GM23338 (cell line): ENCODE measurements around the gene NPLOC4. TPM values are rescaled to one million over a fixed set of nuclear protein-coding genes. Genes with fewer than 3 reads are reported as not detected.

Source experiments
- ATAC-seq: fragments of 200-7000 bp; cut with Tn5 transposase; 3 replicates; pipeline ENCODE4 v1.9.1; 2020
- DNase-seq: peaks from one replicate; pipeline ENCODE4 v3.0.0-alpha.2; 2015; ENCODE audit warnings: low spot score
- H2AFZ ChIP-seq: fragments of 200-600 bp; sonication (generic); 2 replicates; pipeline ENCODE4 v1.8.0; 2016; ENCODE audit warnings: antibody characterized with exemption, mild to moderate bottlenecking, moderate library complexity
- H3F3A ChIP-seq: fragments of 200-600 bp; sonication (generic); replicated peaks from 2 replicates; pipeline ENCODE4 v1.8.0; 2017; ENCODE audit warnings: antibody characterized with exemption, mixed run types, low read depth
- H3K27ac ChIP-seq: fragments of 200-600 bp; sonication (generic); 2 replicates; pipeline ENCODE4 v1.6.1; 2016; ENCODE audit warnings: low read depth
- H3K27me3 ChIP-seq: fragments of 200-600 bp; sonication (generic); 2 replicates; pipeline ENCODE4 v1.8.0; 2016; ENCODE audit warnings: mild to moderate bottlenecking, mixed run types, moderate library complexity; ENCODE audit not compliant: insufficient read depth
- H3K36me3 ChIP-seq: fragments of 200-600 bp; sonication (generic); 2 replicates; pipeline ENCODE4 v1.8.0; 2016; ENCODE audit warnings: mild to moderate bottlenecking; ENCODE audit not compliant: insufficient read depth
- H3K4me1 ChIP-seq: fragments of 200-600 bp; sonication (generic); 2 replicates; pipeline ENCODE4 v1.8.0; 2016; ENCODE audit warnings: mild to moderate bottlenecking, moderate library complexity; ENCODE audit not compliant: insufficient read depth
- H3K4me2 ChIP-seq: fragments of 200-600 bp; sonication (generic); 2 replicates; pipeline ENCODE4 v1.7.1; 2017; ENCODE audit warnings: mixed run types
- H3K4me3 ChIP-seq: fragments of 200-600 bp; sonication (generic); 2 replicates; pipeline ENCODE4 v1.6.1; 2016; ENCODE audit warnings: mixed run types
- H3K79me2 ChIP-seq: fragments of 200-600 bp; sonication (generic); replicated peaks from 2 replicates; pipeline ENCODE4 v1.8.0; 2017; ENCODE audit warnings: mild to moderate bottlenecking; ENCODE audit not compliant: insufficient read depth
- H3K9me2 ChIP-seq: fragments of 200-600 bp; sonication (generic); 2 replicates; pipeline ENCODE4 v1.8.0; 2017; ENCODE audit not compliant: insufficient read depth
- H4K20me1 ChIP-seq: fragments of 200-600 bp; sonication (generic); replicated peaks from 2 replicates; pipeline ENCODE4 v1.8.0; 2017; ENCODE audit warnings: mild to moderate bottlenecking; ENCODE audit not compliant: insufficient read depth
- H3K27ac Mint-ChIP-seq: 2 replicates; pipeline ENCODE4 v1.8.0; 2020; ENCODE audit warnings: inconsistent platforms, mild to moderate bottlenecking, moderate library complexity, mixed read lengths
- H3K27me3 Mint-ChIP-seq: 3 replicates; pipeline ENCODE4 v1.8.0; 2022; ENCODE audit warnings: low read depth, mild to moderate bottlenecking, moderate library complexity, mixed read lengths, inconsistent platforms; ENCODE audit not compliant: insufficient read depth, poor library complexity
- H3K36me3 Mint-ChIP-seq: 3 replicates; pipeline ENCODE4 v1.8.0; 2021; ENCODE audit warnings: low read depth, mild to moderate bottlenecking, inconsistent platforms, moderate library complexity, mixed read lengths
- H3K4me1 Mint-ChIP-seq: 3 replicates; pipeline ENCODE4 v1.8.0; 2020; ENCODE audit warnings: mild to moderate bottlenecking, inconsistent platforms, mixed read lengths
- H3K4me3 Mint-ChIP-seq: 3 replicates; pipeline ENCODE4 v1.8.0; 2021; ENCODE audit warnings: moderate library complexity, mild to moderate bottlenecking, inconsistent platforms, mixed read lengths
- H3K9me3 Mint-ChIP-seq: 3 replicates; pipeline ENCODE4 v1.8.0; 2020; ENCODE audit warnings: moderate library complexity, mild to moderate bottlenecking, inconsistent platforms, mixed read lengths
- CREB1 ChIP-seq: fragments of 250-450 bp; sonication (Bioruptor Pico); IDR thresholded peaks from 2 replicates; pipeline ENCODE4 v1.5.0; 2020; ENCODE audit warnings: low read depth, mild to moderate bottlenecking, moderate library complexity
- CTCF ChIP-seq, 2 experiments: fragments of 200-600 bp in 1 of 2; sonication (generic) in 1 of 2; conservative IDR thresholded peaks; 2 replicates each; pipeline versions ENCODE4 v1.5.1 to v1.6.1; 2016 to 2017; ENCODE audit warnings: antibody characterized with exemption in 2 of 2, low read depth in 2 of 2, mild to moderate bottlenecking in 2 of 2, moderate library complexity in 1 of 2
- ETS1 ChIP-seq: IDR thresholded peaks from 2 replicates; pipeline ENCODE4 v1.6.1; 2016; ENCODE audit warnings: antibody characterized with exemption
- EZH2 ChIP-seq: fragments of 200-600 bp; sonication (generic); IDR thresholded peaks from one replicate; pipeline ENCODE4 v1.8.0; 2017; ENCODE audit warnings: antibody characterized with exemption, mild to moderate bottlenecking, low read depth; ENCODE audit not compliant: unreplicated experiment
- EZH2phosphoT487 ChIP-seq: fragments of 200-600 bp; sonication (generic); IDR thresholded peaks from one replicate; pipeline ENCODE4 v1.8.1; 2018; ENCODE audit warnings: antibody characterized with exemption; ENCODE audit not compliant: unreplicated experiment
- POLR2AphosphoS5 ChIP-seq: IDR thresholded peaks from 2 replicates; pipeline ENCODE4 v1.6.1; 2016; ENCODE audit warnings: antibody characterized with exemption, low read depth
- REST ChIP-seq: IDR thresholded peaks from one replicate; pipeline ENCODE4 v1.6.1; 2018; ENCODE audit warnings: antibody characterized with exemption; ENCODE audit not compliant: unreplicated experiment
- STAT1 ChIP-seq: IDR thresholded peaks from one replicate; pipeline ENCODE4 v1.6.1; 2016; ENCODE audit warnings: antibody characterized with exemption; ENCODE audit not compliant: unreplicated experiment
- ZNF114 ChIP-seq: fragments of 250-450 bp; sonication (Bioruptor Pico); IDR thresholded peaks from 2 replicates; pipeline ENCODE4 v1.5.0; 2020; ENCODE audit warnings: mild to moderate bottlenecking, moderate library complexity
- ZNF331 ChIP-seq: fragments of 250-450 bp; sonication (Bioruptor Pico); IDR thresholded peaks from 2 replicates; pipeline ENCODE4 v1.5.0; 2020; ENCODE audit warnings: low read depth, mild to moderate bottlenecking, moderate library complexity
- polyA plus RNA-seq: library from polyadenylated mRNA; unstranded; fragments of >200 nt; fragmentation: Nextera tagmentation; extraction: Ambion mirVana; gene quantifications from 2 replicates; pipeline ENCODE4 v1.2.1, GENCODE V29; 2016
- total RNA-seq: library from RNA; depleted of rRNA; stranded (reverse); fragments of >200 nt; shearing (Covaris generic); gene quantifications from 2 replicates; pipeline ENCODE4 v1.2.3, GENCODE V29; 2014

The NPLOC4 gene
- total and polyA plus RNA-seq, 2 experiments from 2014 or later: 24.1 to 79.1 TPM

- H3K27ac ChIP-seq: no peak overlapping the region
- no peak overlapping the region for H3K4me2 ChIP-seq
- no peak overlapping the region for H2AFZ ChIP-seq
- H4K20me1 ChIP-seq: peaks cover 23% of the 10 kb centered on the region
- H3K79me2 ChIP-seq: peaks cover 5% of the 10 kb centered on the region
- no peak overlapping the region for H3K4me3 ChIP-seq
- peaks cover 7% of the 10 kb centered on the region; the same call in 1 of the 2 replicates for H3K36me3 ChIP-seq
- H3K27me3 Mint-ChIP-seq: peaks cover 5% of the 10 kb centered on the region
- no peak for TF ChIP-seq CTCF (conservative IDR thresholded peaks at IDR 0.05; ENCODE audit: low read depth in 2 of 2)
- no peak for TF ChIP-seq CREB1 (CRISPR knock-in tag)
- no peak for TF ChIP-seq STAT1
- no peak overlapping the region for H3K4me3 Mint-ChIP-seq
- peaks cover 58% of the 10 kb centered on the region for H3K36me3 Mint-ChIP-seq
- no peaks in the 10 kb centered on the region; the same call in 2 of the 3 replicates for H3K4me1 Mint-ChIP-seq
- no peak overlapping the region for H3K27ac Mint-ChIP-seq
- no peak for ATAC-seq
- no peak for DNase-seq
- 0 out of 2 replicates have a peak, but pooled peaks cover 2% of the 10 kb centered on the region for H3F3A ChIP-seq
- no peaks in the 10 kb centered on the region for H3K4me1 ChIP-seq
- H3K27me3 ChIP-seq: no peaks in the 10 kb centered on the region
- no peaks in the 10 kb centered on the region; the same call in 2 of the 3 replicates for H3K9me3 Mint-ChIP-seq
- no peaks in the 10 kb centered on the region for H3K9me2 ChIP-seq
Observed at GRCh38 chr17:81575836-81576235, 61.1 kb downstream of the NPLOC4 start.

GRCh38 chr17:81574643-81574956 is 62.3 kb downstream of the NPLOC4 start:
- Histone ChIP-seq H3K79me2 (peaks cover 5% of the 10 kb centered on the region), H3K27ac (no peak overlapping the region), H3K4me1 (no peaks in the 10 kb centered on the region), H3K4me2 (no peak overlapping the region), H3K9me2 (no peaks in the 10 kb centered on the region), H4K20me1 (peaks cover 22% of the 10 kb centered on the region), H3K4me3 (no peak overlapping the region), H3K27me3 (no peaks in the 10 kb centered on the region), H2AFZ (no peak overlapping the region), H3K36me3 (peaks cover 8% of the 10 kb centered on the region; the same call in 1 of the 2 replicates), H3F3A (0 out of 2 replicates have a peak, but pooled peaks cover 2% of the 10 kb centered on the region)
- Mint-ChIP-seq H3K27me3 (peaks cover 5% of the 10 kb centered on the region), H3K9me3 (no peaks in the 10 kb centered on the region; the same call in 2 of the 3 replicates), H3K27ac (no peak overlapping the region), H3K4me1 (no peaks in the 10 kb centered on the region; the same call in 2 of the 3 replicates), H3K36me3 (peaks cover 65% of the 10 kb centered on the region), H3K4me3 (no peak overlapping the region)
- no peak for ATAC-seq
- DNase-seq: no peak
- TF ChIP-seq ETS1: no peak
- no peak for TF ChIP-seq POLR2AphosphoS5
- no peak for TF ChIP-seq EZH2phosphoT487
- TF ChIP-seq EZH2: no peak
- no peak for TF ChIP-seq STAT1
- TF ChIP-seq CREB1 (CRISPR knock-in tag): no peak
- TF ChIP-seq REST: no peak
- no peak for TF ChIP-seq ZNF114
- no peak for TF ChIP-seq ZNF331 (CRISPR knock-in tag)
